Measurements from ENCODE around the gene C16orf90.
"Not testable (repeated sequence)": the region's sequence is repeated elsewhere in the genome, so short reads cannot be mapped to it uniquely, and the experiment has no call there.

Gene C16orf90

GRCh38 chr16:3482659-3483241 is 12.5 kb downstream of the C16orf90 start:
- no peak for DNase-seq

GRCh38 chr16:3481696-3482658 is 13.3 kb downstream of the C16orf90 start:
- DNase-seq, result no peak

GRCh38 chr16:3480901-3481695 is 14.2 kb downstream of the C16orf90 start:
- DNase-seq, result no peak

GRCh38 chr16:3479654-3480216 is 15.6 kb downstream of the C16orf90 start:
- DNase-seq, result no peak

- DNase-seq, result no peak
These were observed 16.9 kb downstream of the C16orf90 start for GRCh38 chr16:3478242-3478925.

GRCh38 chr16:3476409-3476808 is 18.9 kb downstream of the C16orf90 start:
- no peak for DNase-seq

- DNase-seq, result no peak
These were observed 19.5 kb downstream of the C16orf90 start for GRCh38 chr16:3475604-3476375.

- DNase-seq, result not testable (repeated sequence)
These were observed 20.4 kb downstream of the C16orf90 start for GRCh38 chr16:3474870-3475269.

- DNase-seq, result no peak
These were observed 21.0 kb downstream of the C16orf90 start for GRCh38 chr16:3474136-3474779.

GRCh38 chr16:3473596-3473943 is 21.7 kb downstream of the C16orf90 start:
- not testable (repeated sequence) for DNase-seq

- DNase-seq, result no peak
These were observed 22.3 kb downstream of the C16orf90 start for GRCh38 chr16:3472878-3473595.

GRCh38 chr16:3471518-3472176 is 23.6 kb downstream of the C16orf90 start:
- DNase-seq, result no peak

- no peak for DNase-seq
These were observed 24.6 kb downstream of the C16orf90 start for GRCh38 chr16:3470723-3471122.

GRCh38 chr16:3469736-3470135 is 25.6 kb downstream of the C16orf90 start:
- no peak for DNase-seq

- DNase-seq, result no peak
These were observed 26.8 kb downstream of the C16orf90 start for GRCh38 chr16:3468501-3468900.

- DNase-seq, result no peak
These were observed 27.4 kb downstream of the C16orf90 start for GRCh38 chr16:3467921-3468320.

- DNase-seq, result no peak
These were observed 28.1 kb downstream of the C16orf90 start for GRCh38 chr16:3467182-3467581.

- no peak for DNase-seq
These were observed 29.2 kb downstream of the C16orf90 start for GRCh38 chr16:3465911-3466584.

GRCh38 chr16:3465301-3465700 is 30.0 kb downstream of the C16orf90 start:
- no peak for DNase-seq
